CD14-positive monocyte (primary cell): ENCODE data around the gene CACNA1C. TPM values are rescaled to one million over a fixed set of nuclear protein-coding genes. Genes with fewer than 3 reads are reported as not detected.

Experiments used
- DNase-seq, 3 donors: peaks; one replicate each; pipeline ENCODE4 v3.0.0-alpha.2; 2011 to 2022
- H2AFZ ChIP-seq: 2 replicates; pipeline ENCODE4 v1.6.0; 2012; ENCODE audit warnings: mild to moderate bottlenecking, low read depth, low read length, inconsistent platforms; ENCODE audit not compliant: insufficient read depth, poor library complexity, severe bottlenecking
- H3K27ac ChIP-seq, 2 donors: 1 replicate in 1 of 2; 2 replicates in 1 of 2; pipeline ENCODE4 v1.5.1; 2012 to 2013; ENCODE audit warnings: low read length in 2 of 2, control low read depth in 1 of 2, inconsistent platforms in 1 of 2, low read depth in 1 of 2, mild to moderate bottlenecking in 1 of 2
- H3K27me3 ChIP-seq, 2 donors: one replicate each; pipeline versions ENCODE4 v1.6.0 to v1.6.1; 2011 to 2013; ENCODE audit warnings: low read length in 2 of 2; ENCODE audit not compliant: control insufficient read depth in 2 of 2, insufficient read depth in 2 of 2
- H3K36me3 ChIP-seq, 2 donors: replicated peaks in 1 of 2; 1 replicate in 1 of 2; 2 replicates in 1 of 2; pipeline versions ENCODE4 v1.5.1 to v1.6.1; 2012 to 2013; ENCODE audit warnings: low read length in 2 of 2, control low read depth in 1 of 2, inconsistent platforms in 1 of 2, mild to moderate bottlenecking in 1 of 2; ENCODE audit not compliant: insufficient read depth in 2 of 2, control insufficient read depth in 1 of 2
- H3K4me1 ChIP-seq, 2 donors: 1 replicate in 1 of 2; 2 replicates in 1 of 2; pipeline versions ENCODE4 v1.5.1 to v1.6.1; 2012 to 2013; ENCODE audit warnings: low read length in 2 of 2, control low read depth in 1 of 2, inconsistent platforms in 1 of 2, mild to moderate bottlenecking in 1 of 2, moderate library complexity in 1 of 2; ENCODE audit not compliant: insufficient read depth in 2 of 2, control insufficient read depth in 1 of 2
- H3K4me2 ChIP-seq: replicated peaks from 2 replicates; pipeline ENCODE3; 2012; ENCODE audit warnings: low read length, moderate library complexity, mild to moderate bottlenecking; ENCODE audit not compliant: poor library complexity, severe bottlenecking; ENCODE audit errors: extremely low read depth
- H3K4me3 ChIP-seq, 3 experiments: fragments of 200-600 bp in 1 of 3; sonication (generic) in 1 of 3; replicated peaks in 1 of 3; 1 replicate in 2 of 3; 2 replicates in 1 of 3; pipeline ENCODE4 v1.5.1; 2011 to 2013; ENCODE audit warnings: low read length in 3 of 3, mild to moderate bottlenecking in 3 of 3, control low read depth in 2 of 3, low read depth in 2 of 3, inconsistent platforms in 1 of 3, moderate library complexity in 1 of 3
- H3K79me2 ChIP-seq: 2 replicates; pipeline ENCODE4 v1.6.0; 2012; ENCODE audit warnings: mild to moderate bottlenecking, control low read depth, inconsistent platforms, low read length, moderate library complexity; ENCODE audit not compliant: insufficient read depth
- H3K9ac ChIP-seq: 2 replicates; pipeline ENCODE4 v1.6.0; 2017; ENCODE audit warnings: low read length, mild to moderate bottlenecking; ENCODE audit not compliant: insufficient read depth, poor library complexity, severe bottlenecking
- H3K9me3 ChIP-seq, 2 donors: replicated peaks in 1 of 2; 1 replicate in 1 of 2; 2 replicates in 1 of 2; pipeline versions ENCODE4 v1.5.1 to v1.6.1; 2012 to 2013; ENCODE audit warnings: low read length in 2 of 2, control low read depth in 1 of 2; ENCODE audit not compliant: control insufficient read depth in 1 of 2, insufficient read depth in 1 of 2
- H4K20me1 ChIP-seq: 2 replicates; pipeline ENCODE4 v1.6.0; 2012; ENCODE audit warnings: mild to moderate bottlenecking, low read length, control low read depth, moderate library complexity; ENCODE audit not compliant: insufficient read depth
- H3K27ac Mint-ChIP-seq, 7 donors: one replicate each; pipeline ENCODE4 v1.8.0; 2020; ENCODE audit warnings: mild to moderate bottlenecking in 7 of 7, mixed read lengths in 7 of 7, moderate library complexity in 6 of 7, inconsistent platforms in 2 of 7
- H3K27me3 Mint-ChIP-seq, 3 donors: one replicate each; pipeline ENCODE4 v1.8.0; 2021 to 2022; ENCODE audit warnings: low read depth in 3 of 3, mild to moderate bottlenecking in 3 of 3, mixed read lengths in 3 of 3, moderate library complexity in 3 of 3, inconsistent platforms in 1 of 3
- H3K36me3 Mint-ChIP-seq, 2 donors: one replicate each; pipeline ENCODE4 v1.8.0; 2020; ENCODE audit warnings: mixed read lengths in 2 of 2, inconsistent platforms in 1 of 2, mild to moderate bottlenecking in 1 of 2
- H3K4me1 Mint-ChIP-seq: one replicate; pipeline ENCODE4 v1.8.0; 2020; ENCODE audit warnings: mild to moderate bottlenecking, mixed read lengths
- H3K4me3 Mint-ChIP-seq, 2 donors: one replicate each; pipeline ENCODE4 v1.8.0; 2020; ENCODE audit warnings: mild to moderate bottlenecking in 2 of 2, mixed read lengths in 2 of 2, moderate library complexity in 1 of 2
- H3K9me3 Mint-ChIP-seq, 7 donors: one replicate each; pipeline ENCODE4 v1.8.0; 2020 to 2022; ENCODE audit warnings: mixed read lengths in 7 of 7, mild to moderate bottlenecking in 6 of 7, moderate library complexity in 6 of 7, inconsistent platforms in 2 of 7
- WGBS: methylation state at CpG from one replicate; pipeline ENCODE4 v1.1.5; 2013; ENCODE audit warnings: missing lambda C conversion rate; ENCODE audit not compliant: insufficient coverage; 5-methylcytosine and 5-hydroxymethylcytosine counted together
- intact Hi-C, 2 donors: fragments of 100-400 bp; cut with micrococcal nuclease; formaldehyde crosslinking; loops; one replicate each; pipeline versions ENCODE4 v1.15.0 to v1.15.1; 2023
- polyA plus RNA-seq, 3 donors: library from polyadenylated mRNA; depleted of rRNA in 1 of 3; unstranded in 2 of 3; stranded (reverse) in 1 of 3; fragments of 300-500 nt in 2 of 3; fragments of >200 nt in 1 of 3; fragmentation: Illumina TruSeq in 2 of 3; gene quantifications; 1 replicate in 2 of 3; 2 replicates in 1 of 3; pipeline ENCODE4 v1.2.3, GENCODE V29; 2012 to 2021
- TF ChIP-seq, protein P1 (sequence below): fragments of 200-600 bp; IDR thresholded peaks from one replicate; pipeline ENCODE4 v1.8.0; 2022; ENCODE audit warnings: antibody characterized with exemption, mild to moderate bottlenecking

Gene CACNA1C
- polyA plus RNA-seq, 3 donors = not detected

DNA sequence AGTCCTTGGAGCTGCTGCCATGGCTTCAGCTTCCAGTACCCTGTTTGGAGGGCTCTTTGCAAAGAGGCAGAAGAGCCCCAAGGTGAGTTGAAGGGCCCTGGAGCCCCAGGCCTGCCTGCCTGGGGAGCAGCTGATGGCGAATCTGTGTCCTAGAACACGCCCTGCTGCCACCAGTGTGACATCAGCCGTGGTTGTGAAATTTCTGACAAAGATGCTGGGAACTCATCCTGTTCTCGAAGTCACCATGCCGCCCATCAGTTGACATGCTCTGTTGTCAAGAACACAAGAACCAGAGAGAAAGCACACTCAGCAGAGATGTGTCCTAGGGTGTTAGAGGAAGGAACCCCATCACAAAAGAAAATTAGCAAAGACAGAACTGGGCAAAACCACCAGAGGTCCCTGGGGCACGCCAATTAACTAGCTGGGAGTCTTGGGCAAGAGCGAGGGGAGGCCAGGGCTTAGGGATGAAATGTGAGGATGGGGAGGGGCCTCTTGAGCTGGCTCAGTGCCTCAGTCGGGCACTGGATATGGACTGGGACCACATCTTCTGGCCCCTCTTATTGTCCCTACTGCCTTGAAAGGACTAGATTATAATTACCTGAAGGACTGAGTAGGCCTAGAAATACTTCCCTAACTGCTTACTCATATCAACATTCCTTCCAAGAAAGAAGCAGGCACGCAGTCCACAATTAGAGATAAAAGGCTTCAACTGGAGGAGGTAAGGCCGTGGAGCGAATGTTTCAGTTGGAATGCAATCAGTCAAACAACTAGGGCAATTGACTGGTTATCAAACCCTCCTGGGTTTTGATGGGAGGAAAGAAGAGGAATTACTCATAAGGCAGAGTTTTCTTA lies 163.1 kb downstream of the CACNA1C start:
- no peak overlapping the region for H3K4me2 ChIP-seq
- no peak overlapping the region for H3K9ac ChIP-seq
- no peaks in the 10 kb centered on the region for H3K9me3 ChIP-seq
- no peaks in the 10 kb centered on the region for H3K36me3 ChIP-seq
- intact Hi-C loops = no loop called here
- peaks cover 0 to 4% (median 0%) of the 10 kb centered on the region in 7 donors for H3K9me3 Mint-ChIP-seq
- TF ChIP-seq, protein P1, sequence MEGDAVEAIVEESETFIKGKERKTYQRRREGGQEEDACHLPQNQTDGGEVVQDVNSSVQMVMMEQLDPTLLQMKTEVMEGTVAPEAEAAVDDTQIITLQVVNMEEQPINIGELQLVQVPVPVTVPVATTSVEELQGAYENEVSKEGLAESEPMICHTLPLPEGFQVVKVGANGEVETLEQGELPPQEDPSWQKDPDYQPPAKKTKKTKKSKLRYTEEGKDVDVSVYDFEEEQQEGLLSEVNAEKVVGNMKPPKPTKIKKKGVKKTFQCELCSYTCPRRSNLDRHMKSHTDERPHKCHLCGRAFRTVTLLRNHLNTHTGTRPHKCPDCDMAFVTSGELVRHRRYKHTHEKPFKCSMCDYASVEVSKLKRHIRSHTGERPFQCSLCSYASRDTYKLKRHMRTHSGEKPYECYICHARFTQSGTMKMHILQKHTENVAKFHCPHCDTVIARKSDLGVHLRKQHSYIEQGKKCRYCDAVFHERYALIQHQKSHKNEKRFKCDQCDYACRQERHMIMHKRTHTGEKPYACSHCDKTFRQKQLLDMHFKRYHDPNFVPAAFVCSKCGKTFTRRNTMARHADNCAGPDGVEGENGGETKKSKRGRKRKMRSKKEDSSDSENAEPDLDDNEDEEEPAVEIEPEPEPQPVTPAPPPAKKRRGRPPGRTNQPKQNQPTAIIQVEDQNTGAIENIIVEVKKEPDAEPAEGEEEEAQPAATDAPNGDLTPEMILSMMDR = no peak
- H3K27me3 Mint-ChIP-seq = peaks cover 3 to 5% (median 5%) of the 10 kb centered on the region in 3 donors
- no peaks in the 10 kb centered on the region for H3K79me2 ChIP-seq
- H3K36me3 Mint-ChIP-seq = no peaks in the 10 kb centered on the region
- H3K27ac ChIP-seq = no peak overlapping the region
- H3K4me1 ChIP-seq = no peaks in the 10 kb centered on the region
- no peaks in the 10 kb centered on the region for H3K27me3 ChIP-seq
- 86% methylated on average over 2 of the region's 11 CpGs for WGBS
- H4K20me1 ChIP-seq = no peaks in the 10 kb centered on the region
- DNase-seq = no peak
- peaks cover 2% of the 10 kb centered on the region for H3K4me1 Mint-ChIP-seq
- peak overlapping the region in 1 of 7 donors; percentile 28 for H3K27ac Mint-ChIP-seq
- H3K4me3 ChIP-seq = no peak overlapping the region
- H3K4me3 Mint-ChIP-seq = no peak overlapping the region
- H2AFZ ChIP-seq = no peak overlapping the region

DNA sequence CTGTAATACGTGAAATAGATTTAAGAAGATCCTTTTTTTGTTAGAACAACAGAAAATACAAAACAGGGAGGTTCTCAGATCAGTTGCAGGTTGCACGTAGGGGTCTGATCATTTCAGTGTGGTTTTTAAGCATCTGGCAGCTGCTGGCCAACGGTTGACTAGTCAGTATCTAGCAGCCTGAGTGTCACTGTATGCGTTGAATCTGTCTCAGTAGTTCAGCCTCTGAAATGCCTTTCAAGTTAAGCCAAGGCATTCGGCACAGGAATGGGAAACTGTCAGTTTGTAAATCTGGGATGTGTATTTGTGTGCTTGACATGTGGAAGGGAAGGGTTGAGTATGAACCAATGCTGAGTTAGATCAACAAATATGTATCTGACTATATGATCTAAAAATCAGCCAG lies 165.9 kb downstream of the CACNA1C start:
- Mint-ChIP-seq H3K4me1 (no peaks in the 10 kb centered on the region), H3K4me3 (no peak overlapping the region), H3K9me3 (peaks cover 0 to 1% (median 0%) of the 10 kb centered on the region in 7 donors), H3K36me3 (no peaks in the 10 kb centered on the region), H3K27ac (no peak overlapping the region), H3K27me3 (peaks cover 2 to 6% (median 5%) of the 10 kb centered on the region in 3 donors)
- no peak for DNase-seq
- Histone ChIP-seq H3K79me2 (no peaks in the 10 kb centered on the region), H3K9me3 (no peaks in the 10 kb centered on the region), H3K4me3 (no peak overlapping the region), H3K36me3 (no peaks in the 10 kb centered on the region), H2AFZ (no peak overlapping the region), H3K27ac (no peak overlapping the region), H3K4me2 (no peak overlapping the region), H3K4me1 (no peaks in the 10 kb centered on the region), H3K27me3 (no peaks in the 10 kb centered on the region), H4K20me1 (no peaks in the 10 kb centered on the region), H3K9ac (no peak overlapping the region)
- TF ChIP-seq, protein P1 = no peak
- intact Hi-C loops = no loop called here
- WGBS = 97% methylated on average over 4 of the region's 5 CpGs
